ENCODE data around the gene CAPZA1. TPM values are rescaled to one million over a fixed set of nuclear protein-coding genes. Genes with fewer than 3 reads are reported as not detected.

CAPZA1 gene
- total and polyA plus RNA-seq, 2 of the 8 experiments (the other 6 are each of a cell fraction or from before 2014, with no cell fraction given) = 48.9 to 107 TPM

DNA sequence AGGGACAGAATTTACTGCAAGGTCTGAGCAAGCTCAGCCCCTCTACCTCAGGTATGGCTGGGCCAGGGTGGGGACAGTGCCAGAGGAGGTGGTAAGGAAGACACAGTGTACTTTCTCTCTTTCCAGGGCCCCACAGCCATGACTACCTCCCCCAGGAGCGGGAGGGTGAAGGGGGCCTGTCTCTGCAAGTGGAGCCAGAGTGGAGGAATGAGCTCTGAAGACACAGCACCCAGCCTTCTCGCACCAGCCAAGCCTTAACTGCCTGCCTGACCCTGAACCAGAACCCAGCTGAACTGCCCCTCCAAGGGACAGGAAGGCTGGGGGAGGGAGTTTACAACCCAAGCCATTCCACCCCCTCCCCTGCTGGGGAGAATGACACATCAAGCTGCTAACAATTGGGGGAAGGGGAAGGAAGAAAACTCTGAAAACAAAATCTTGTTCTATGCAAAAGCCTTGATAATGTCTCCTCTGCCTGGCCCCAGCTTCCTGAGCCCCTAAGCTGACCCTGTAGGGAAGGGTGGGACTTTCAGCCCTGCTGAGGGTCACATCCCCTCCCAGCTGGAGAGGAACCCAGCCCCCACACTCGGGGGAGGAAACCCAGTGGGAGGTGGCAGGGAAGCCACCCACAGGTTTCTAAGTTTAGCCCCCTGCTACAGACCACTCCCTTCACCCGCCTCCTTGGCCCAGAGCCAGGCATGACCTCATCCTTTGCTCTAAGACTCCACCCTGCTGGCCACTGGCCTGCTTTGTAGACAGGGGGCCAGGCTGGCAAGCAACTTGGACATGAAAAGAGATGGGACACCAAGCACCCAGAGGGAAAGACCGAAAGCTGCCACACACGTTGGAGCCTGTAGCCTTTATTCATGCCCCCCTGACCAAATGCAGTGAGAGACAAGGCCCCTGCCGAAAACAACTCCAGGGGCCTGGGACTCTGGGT lies 80.9 kb downstream of the CAPZA1 start (continued):
- TF ChIP-seq JUN (IDR thresholded peaks at IDR 0.05; ENCODE audit: low read depth, low read length) = peak; percentile 39; the same call in 1 of the 2 replicates
- peak; percentile 48 for TF ChIP-seq ASH2L (IDR thresholded peaks at IDR 0.05; ENCODE audit: low read length)
